GM12864 (cell line): ENCODE measurements around the gene SCN4A.
"Not testable (repeated sequence)": the region's sequence is repeated elsewhere in the genome, so short reads cannot be mapped to it uniquely, and the experiment has no call there.

Experiments used
- DNase-seq: peaks from one replicate; pipeline ENCODE4 v3.0.0-alpha.2; 2011; ENCODE audit warnings: low read depth
- H3K4me3 ChIP-seq: 2 replicates; pipeline ENCODE4 v1.5.1; 2011; ENCODE audit warnings: mild to moderate bottlenecking, low read depth, low read length, control low read depth
- TF ChIP-seq, protein P1 (sequence below): IDR thresholded peaks from 2 replicates; pipeline ENCODE4 v1.5.1; 2011; ENCODE audit warnings: low read depth, mild to moderate bottlenecking, moderate library complexity, low read length, control low read depth, inconsistent platforms; ENCODE audit errors: missing control alignments

SCN4A gene

GRCh38 chr17:64009571-64010402 is 37.1 kb upstream of the SCN4A start:
- no peak for DNase-seq
- H3K4me3 ChIP-seq, result no peak overlapping the region
- TF ChIP-seq, protein P1, sequence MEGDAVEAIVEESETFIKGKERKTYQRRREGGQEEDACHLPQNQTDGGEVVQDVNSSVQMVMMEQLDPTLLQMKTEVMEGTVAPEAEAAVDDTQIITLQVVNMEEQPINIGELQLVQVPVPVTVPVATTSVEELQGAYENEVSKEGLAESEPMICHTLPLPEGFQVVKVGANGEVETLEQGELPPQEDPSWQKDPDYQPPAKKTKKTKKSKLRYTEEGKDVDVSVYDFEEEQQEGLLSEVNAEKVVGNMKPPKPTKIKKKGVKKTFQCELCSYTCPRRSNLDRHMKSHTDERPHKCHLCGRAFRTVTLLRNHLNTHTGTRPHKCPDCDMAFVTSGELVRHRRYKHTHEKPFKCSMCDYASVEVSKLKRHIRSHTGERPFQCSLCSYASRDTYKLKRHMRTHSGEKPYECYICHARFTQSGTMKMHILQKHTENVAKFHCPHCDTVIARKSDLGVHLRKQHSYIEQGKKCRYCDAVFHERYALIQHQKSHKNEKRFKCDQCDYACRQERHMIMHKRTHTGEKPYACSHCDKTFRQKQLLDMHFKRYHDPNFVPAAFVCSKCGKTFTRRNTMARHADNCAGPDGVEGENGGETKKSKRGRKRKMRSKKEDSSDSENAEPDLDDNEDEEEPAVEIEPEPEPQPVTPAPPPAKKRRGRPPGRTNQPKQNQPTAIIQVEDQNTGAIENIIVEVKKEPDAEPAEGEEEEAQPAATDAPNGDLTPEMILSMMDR, result no peak

GRCh38 chr17:64008830-64009229 is 36.1 kb upstream of the SCN4A start:
- TF ChIP-seq, protein P1, result no peak
- no peak for DNase-seq
- no peak overlapping the region for H3K4me3 ChIP-seq

DNA sequence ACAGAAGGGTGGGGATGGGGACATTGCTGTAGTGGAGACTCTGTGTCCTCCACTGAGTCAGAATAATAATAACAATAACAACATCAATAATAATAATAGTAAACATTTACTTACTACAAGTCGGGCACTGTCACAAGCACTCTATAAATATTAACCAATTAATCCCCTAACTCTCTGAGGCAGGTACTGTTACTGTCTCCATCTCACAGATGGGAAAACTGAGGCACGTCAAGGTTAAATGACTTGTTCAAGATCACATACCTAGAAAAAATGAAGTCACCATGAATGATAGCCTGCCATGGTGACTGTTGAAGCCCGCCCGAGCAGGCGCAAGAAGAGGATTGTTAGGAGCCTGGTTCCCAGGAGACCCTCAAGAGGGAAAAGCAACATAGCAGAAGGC is 35.6 kb upstream of the SCN4A start:
- H3K4me3 ChIP-seq, result no peak overlapping the region
- no peak for DNase-seq
- TF ChIP-seq, protein P1, result no peak

GRCh38 chr17:64007838-64008282 is 35.1 kb upstream of the SCN4A start:
- TF ChIP-seq, protein P1, result no peak
- no peak overlapping the region for H3K4me3 ChIP-seq
- no peak for DNase-seq

DNA sequence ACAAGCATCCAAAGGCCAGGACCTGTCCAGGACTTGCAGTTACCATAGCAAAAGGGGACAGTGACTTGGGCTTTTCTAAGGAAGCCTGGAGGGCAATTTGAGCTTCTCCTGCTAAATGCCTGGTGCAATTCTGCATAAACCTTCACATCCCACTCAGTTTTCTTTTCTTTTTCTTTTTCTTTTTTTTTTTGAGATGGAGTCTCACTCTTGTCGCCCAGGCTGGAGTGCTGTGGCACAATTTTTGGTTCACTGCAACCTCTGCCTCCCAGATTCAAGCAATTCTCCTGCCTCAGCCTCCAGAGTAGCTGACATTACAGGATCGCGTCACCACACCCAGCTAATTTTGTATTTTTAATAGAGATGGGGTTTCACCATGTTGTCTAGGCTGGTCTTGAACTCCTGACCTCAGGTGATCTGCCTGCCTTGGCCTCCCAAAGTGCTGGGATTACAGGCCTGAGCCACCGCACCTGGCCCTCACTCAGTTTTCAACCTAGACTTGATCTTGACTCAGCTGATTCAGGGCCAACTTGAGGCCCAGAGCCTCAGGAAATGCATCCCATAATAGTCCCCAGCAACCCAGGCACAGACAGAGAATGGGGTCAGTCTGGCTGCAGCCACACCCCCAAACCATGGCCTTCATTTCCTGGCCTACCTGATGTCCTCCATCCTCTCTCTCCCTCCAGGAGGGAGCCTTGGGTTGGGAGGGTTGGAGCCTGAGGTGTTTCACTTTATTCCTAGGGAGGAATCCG is 34.5 kb upstream of the SCN4A start:
- not testable (repeated sequence) for DNase-seq, H3K4me3 ChIP-seq

GRCh38 chr17:64006361-64007088 is 33.8 kb upstream of the SCN4A start:
- no peak for DNase-seq
- TF ChIP-seq, protein P1, result no peak
- H3K4me3 ChIP-seq, result no peak overlapping the region

- TF ChIP-seq, protein P1, result no peak
- no peak overlapping the region for H3K4me3 ChIP-seq
- no peak for DNase-seq
These were observed 33.0 kb upstream of the SCN4A start for GRCh38 chr17:64005734-64006167.
